Measurements from ENCODE around the gene STRBP.
"Not testable (repeated sequence)": the region's sequence is repeated elsewhere in the genome, so short reads cannot be mapped to it uniquely, and the experiment has no call there.

STRBP gene

DNA sequence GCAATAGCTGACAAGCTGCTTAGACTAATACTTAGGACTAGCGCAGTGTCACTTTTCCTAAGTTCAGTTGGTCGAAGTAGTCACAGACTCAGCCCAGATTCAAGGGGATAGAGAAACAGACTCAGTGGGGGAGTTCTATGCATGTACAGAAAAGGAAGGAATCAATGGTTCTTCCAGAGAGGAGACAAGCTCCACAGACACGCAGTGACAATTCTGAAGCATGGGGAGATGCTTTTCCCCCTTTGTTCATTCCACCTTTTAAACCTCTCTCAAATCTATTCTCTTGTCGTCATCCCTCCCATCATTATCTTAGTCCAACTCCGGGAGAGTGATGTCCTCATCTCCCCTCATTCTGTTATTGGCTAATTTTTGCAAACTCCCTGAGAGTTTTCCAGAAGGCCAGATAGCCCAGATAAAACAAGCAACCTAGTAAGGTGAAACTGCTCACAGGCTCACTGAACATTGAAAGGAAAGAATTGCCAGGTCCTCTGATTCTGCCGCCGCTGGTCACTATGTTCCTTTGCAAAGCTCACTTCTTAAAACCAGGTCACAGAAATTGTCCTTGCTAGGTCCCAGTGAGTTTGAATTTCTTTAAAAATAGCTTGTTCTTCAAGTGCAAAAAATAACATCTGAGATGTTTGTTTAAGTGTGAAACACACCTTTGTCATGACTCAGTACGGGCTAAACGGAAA is 13.4 kb upstream of the STRBP start:
- Histone ChIP-seq H2AFZ (peak overlapping the region; percentile 53), H3K27ac (peak overlapping the region; percentile 42), H3K4me1 (peaks cover 7% of the 10 kb centered on the region), H3K27me3 (ENCODE audit: control insufficient read depth, insufficient read depth, low read length) (no peaks in the 10 kb centered on the region), H3K79me2 (no peaks in the 10 kb centered on the region), H3K4me3 (ENCODE audit: low read depth, low read length) (no peak overlapping the region), H3K9ac (no peak overlapping the region), H3K36me3 (ENCODE audit: control insufficient read depth, insufficient read depth, low read length) (no peaks in the 10 kb centered on the region), H3K9me3 (ENCODE audit: control insufficient read depth, low read length) (no peaks in the 10 kb centered on the region), H3K4me2 (ENCODE audit: low read length) (no peak overlapping the region)
- TF ChIP-seq, protein P1, sequence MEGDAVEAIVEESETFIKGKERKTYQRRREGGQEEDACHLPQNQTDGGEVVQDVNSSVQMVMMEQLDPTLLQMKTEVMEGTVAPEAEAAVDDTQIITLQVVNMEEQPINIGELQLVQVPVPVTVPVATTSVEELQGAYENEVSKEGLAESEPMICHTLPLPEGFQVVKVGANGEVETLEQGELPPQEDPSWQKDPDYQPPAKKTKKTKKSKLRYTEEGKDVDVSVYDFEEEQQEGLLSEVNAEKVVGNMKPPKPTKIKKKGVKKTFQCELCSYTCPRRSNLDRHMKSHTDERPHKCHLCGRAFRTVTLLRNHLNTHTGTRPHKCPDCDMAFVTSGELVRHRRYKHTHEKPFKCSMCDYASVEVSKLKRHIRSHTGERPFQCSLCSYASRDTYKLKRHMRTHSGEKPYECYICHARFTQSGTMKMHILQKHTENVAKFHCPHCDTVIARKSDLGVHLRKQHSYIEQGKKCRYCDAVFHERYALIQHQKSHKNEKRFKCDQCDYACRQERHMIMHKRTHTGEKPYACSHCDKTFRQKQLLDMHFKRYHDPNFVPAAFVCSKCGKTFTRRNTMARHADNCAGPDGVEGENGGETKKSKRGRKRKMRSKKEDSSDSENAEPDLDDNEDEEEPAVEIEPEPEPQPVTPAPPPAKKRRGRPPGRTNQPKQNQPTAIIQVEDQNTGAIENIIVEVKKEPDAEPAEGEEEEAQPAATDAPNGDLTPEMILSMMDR (IDR thresholded peaks at IDR 0.05) = no peak

DNA sequence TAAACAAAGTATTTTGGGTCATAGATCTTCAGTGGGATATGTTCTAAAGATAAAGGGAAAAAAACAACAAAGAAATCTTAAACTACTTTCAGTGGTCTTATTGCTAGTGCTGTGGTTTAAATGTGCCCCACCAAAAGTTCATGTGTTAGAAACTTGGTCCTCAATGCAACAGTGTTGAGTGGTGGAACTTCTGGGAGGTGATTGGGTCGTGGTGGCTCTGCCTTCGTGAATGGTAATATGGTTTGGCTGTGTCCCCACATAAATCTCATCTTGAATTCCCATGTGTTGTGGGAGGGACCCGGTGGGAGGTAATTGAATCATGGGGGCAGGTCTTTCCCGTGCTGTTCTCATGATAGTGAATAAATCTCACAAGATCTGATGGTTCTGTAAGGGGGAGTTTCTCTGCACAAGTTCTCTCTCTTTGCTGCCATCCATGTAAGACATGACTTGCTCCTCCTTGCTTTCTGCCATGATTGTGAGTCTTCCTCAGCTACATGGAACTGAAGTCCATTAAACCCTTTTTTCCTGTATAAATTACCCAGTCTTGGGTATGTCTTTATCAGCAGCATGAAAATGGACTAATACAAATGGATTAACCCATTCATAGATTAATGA is 10.6 kb upstream of the STRBP start:
- not testable (repeated sequence) for H3K9me3 ChIP-seq (ENCODE audit: control insufficient read depth, low read length); H2AFZ ChIP-seq; H3K79me2 ChIP-seq; H3K4me1 ChIP-seq; H3K36me3 ChIP-seq (ENCODE audit: control insufficient read depth, insufficient read depth, low read length); H3K27me3 ChIP-seq (ENCODE audit: control insufficient read depth, insufficient read depth, low read length); H3K9ac ChIP-seq; H3K27ac ChIP-seq; H3K4me3 ChIP-seq (ENCODE audit: low read depth, low read length); H3K4me2 ChIP-seq (ENCODE audit: low read length)

DNA sequence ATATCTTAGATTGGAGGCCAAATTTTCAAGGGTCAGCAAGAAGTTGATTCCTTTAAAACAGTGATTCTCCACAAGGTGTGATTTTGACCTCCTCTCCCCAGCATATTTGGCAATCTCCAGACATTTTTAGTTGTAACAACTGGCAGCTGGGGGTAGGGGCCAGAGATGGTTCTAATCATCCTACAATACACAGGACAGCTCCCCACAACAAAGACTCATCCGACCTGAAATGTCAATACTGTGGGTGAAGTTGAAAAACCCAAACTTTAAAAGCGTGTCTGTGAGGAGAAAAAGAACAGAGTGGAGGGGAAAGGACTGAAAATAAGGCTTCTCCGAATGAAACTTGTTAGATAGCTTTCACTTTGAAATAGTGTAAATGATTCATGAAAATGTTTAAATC is 10.0 kb upstream of the STRBP start:
- H3K79me2 ChIP-seq = no peaks in the 10 kb centered on the region
- no peak overlapping the region for H3K9ac ChIP-seq
- H3K9me3 ChIP-seq (ENCODE audit: control insufficient read depth, low read length) = no peaks in the 10 kb centered on the region
- no peaks in the 10 kb centered on the region for H3K27me3 ChIP-seq (ENCODE audit: control insufficient read depth, insufficient read depth, low read length)
- peaks cover 7% of the 10 kb centered on the region for H3K4me1 ChIP-seq
- no peak overlapping the region for H3K27ac ChIP-seq
- no peak overlapping the region for H3K4me3 ChIP-seq (ENCODE audit: low read depth, low read length)
- no peaks in the 10 kb centered on the region for H3K36me3 ChIP-seq (ENCODE audit: control insufficient read depth, insufficient read depth, low read length)
- H3K4me2 ChIP-seq (ENCODE audit: low read length) = no peak overlapping the region
- H2AFZ ChIP-seq = no peak overlapping the region
- TF ChIP-seq, protein P1 (IDR thresholded peaks at IDR 0.05) = no peak

DNA sequence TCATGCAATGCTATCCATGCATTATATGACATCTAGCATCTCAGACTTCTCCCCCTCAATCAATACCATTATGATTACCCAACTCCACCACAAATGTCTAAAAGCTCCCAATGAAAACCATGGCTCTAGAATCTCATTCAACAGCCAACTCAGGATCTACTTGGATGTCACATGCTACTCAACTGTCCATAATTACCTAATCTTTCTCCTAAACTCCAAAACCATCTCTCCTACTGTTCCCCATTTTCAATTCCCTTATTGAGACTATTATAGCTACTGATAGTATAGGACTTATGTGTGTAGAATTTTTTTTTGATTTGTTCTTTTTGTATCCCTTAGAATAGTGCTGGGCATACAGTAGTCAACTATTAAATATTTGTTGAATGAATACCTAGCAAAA is 8.2 kb upstream of the STRBP start:
- no peak overlapping the region for H3K4me2 ChIP-seq (ENCODE audit: low read length)
- TF ChIP-seq, protein P1 (IDR thresholded peaks at IDR 0.05) = no peak
- H3K27me3 ChIP-seq (ENCODE audit: control insufficient read depth, insufficient read depth, low read length) = no peaks in the 10 kb centered on the region

DNA sequence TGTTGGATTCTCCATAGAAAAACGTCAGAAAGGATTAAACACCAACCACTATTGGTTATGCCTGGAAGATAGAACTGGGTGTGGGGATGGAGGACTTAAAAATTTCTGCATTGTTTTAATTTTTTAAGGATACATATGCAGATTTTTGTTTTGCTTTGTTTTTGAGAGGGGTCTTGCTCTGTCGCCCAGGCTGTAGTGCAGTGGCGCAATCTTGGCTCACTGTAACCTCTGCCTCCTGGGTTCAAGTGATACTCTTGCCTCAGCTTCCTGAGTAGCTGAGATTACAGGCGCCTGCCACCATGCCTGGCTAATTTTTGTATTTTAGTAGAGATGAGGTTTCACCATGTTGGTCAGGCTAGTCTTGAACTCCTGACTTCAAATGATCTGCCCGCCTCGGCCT is 2.7 kb upstream of the STRBP start:
- not testable (repeated sequence) for H3K36me3 ChIP-seq (ENCODE audit: control insufficient read depth, insufficient read depth, low read length)

More for the DNA sequence above, 8.2 kb upstream of the STRBP start:
- Histone ChIP-seq H3K27ac (no peak overlapping the region), H3K36me3 (ENCODE audit: control insufficient read depth, insufficient read depth, low read length) (no peaks in the 10 kb centered on the region), H3K9ac (no peak overlapping the region), H3K4me1 (no peaks in the 10 kb centered on the region), H2AFZ (no peak overlapping the region), H3K79me2 (no peaks in the 10 kb centered on the region), H3K4me3 (ENCODE audit: low read depth, low read length) (no peak overlapping the region), H3K9me3 (ENCODE audit: control insufficient read depth, low read length) (no peaks in the 10 kb centered on the region)

More for the DNA sequence above, 2.7 kb upstream of the STRBP start:
- H2AFZ ChIP-seq; H3K9me3 ChIP-seq (ENCODE audit: control insufficient read depth, low read length); H3K27ac ChIP-seq; H3K9ac ChIP-seq; H3K27me3 ChIP-seq (ENCODE audit: control insufficient read depth, insufficient read depth, low read length); H3K79me2 ChIP-seq; H3K4me3 ChIP-seq (ENCODE audit: low read depth, low read length); H3K4me1 ChIP-seq; H3K4me2 ChIP-seq (ENCODE audit: low read length): not testable (repeated sequence)

Data from parathyroid adenoma (tissue), 2 donors.